Tongue (tissue), 2 donors: ENCODE data around the gene SUV39H1. TPM values are rescaled to one million over a fixed set of nuclear protein-coding genes. Genes with fewer than 3 reads are reported as not detected.
"Not testable (repeated sequence)": the region's sequence is repeated elsewhere in the genome, so short reads cannot be mapped to it uniquely, and the experiment has no call there.

Experiments
- DNase-seq: peaks from one replicate; pipeline ENCODE4 v3.0.0-alpha.2; 2015
- total RNA-seq: library from RNA; depleted of rRNA; stranded (reverse); fragments of >200 nt; gene quantifications from one replicate; pipeline ENCODE4 v1.2.3, GENCODE V29; 2014

SUV39H1 gene
- total RNA-seq, 1 donor from 2014 or later: 2.9 TPM

DNA sequence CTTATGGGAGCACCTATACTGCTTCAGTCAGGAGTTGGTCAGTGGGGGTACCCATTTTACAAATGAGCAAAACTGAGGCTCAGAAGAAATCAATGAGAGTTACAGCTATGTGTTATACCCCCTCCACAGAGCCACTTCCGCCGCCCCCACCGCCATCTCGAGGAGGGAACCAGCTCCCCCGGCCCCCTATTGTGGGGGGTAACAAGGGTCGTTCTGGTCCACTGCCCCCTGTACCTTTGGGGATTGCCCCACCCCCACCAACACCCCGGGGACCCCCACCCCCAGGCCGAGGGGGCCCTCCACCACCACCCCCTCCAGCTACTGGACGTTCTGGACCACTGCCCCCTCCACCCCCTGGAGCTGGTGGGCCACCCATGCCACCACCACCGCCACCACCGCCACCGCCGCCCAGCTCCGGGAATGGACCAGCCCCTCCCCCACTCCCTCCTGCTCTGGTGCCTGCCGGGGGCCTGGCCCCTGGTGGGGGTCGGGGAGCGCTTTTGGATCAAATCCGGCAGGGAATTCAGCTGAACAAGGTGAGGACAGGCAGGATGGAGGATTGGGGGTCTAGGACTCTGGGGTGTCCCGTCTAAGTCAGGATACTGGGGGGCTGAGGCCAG lies 7.9 kb upstream of the SUV39H1 start:
- DNase-seq: no peak

DNA sequence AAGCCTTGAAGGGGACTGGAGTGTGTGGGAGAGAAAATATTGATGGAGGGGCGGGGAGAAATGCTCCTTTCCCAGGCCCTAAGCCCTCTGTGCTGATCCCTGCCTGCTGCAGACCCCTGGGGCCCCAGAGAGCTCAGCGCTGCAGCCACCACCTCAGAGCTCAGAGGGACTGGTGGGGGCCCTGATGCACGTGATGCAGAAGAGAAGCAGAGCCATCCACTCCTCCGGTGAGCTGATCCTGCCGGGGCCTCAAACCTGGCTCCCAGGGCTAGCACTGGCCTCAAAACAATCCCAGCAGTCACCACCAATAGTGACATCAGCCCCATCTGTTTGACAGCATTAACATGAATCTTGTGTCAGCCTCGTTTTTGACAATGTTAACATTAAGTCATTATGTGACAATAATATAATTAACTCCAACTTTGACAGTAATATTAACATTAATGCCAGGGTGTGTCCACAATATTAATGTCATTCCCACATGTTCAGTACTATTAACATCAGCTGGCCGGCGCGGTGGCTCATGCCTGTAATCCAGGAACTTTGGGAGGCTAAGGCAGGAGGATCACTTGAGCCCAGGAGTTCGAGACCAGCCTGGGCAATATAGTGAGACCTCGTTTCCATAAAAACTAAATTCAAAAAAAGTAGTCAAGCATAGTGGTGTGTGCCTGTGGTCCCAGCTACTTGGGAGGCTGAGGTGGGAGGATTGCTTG lies 7.2 kb upstream of the SUV39H1 start:
- no peak for DNase-seq

GRCh38 chrX:48691746-48692145 lies 4.8 kb upstream of the SUV39H1 start:
- DNase-seq: not testable (repeated sequence)

DNA sequence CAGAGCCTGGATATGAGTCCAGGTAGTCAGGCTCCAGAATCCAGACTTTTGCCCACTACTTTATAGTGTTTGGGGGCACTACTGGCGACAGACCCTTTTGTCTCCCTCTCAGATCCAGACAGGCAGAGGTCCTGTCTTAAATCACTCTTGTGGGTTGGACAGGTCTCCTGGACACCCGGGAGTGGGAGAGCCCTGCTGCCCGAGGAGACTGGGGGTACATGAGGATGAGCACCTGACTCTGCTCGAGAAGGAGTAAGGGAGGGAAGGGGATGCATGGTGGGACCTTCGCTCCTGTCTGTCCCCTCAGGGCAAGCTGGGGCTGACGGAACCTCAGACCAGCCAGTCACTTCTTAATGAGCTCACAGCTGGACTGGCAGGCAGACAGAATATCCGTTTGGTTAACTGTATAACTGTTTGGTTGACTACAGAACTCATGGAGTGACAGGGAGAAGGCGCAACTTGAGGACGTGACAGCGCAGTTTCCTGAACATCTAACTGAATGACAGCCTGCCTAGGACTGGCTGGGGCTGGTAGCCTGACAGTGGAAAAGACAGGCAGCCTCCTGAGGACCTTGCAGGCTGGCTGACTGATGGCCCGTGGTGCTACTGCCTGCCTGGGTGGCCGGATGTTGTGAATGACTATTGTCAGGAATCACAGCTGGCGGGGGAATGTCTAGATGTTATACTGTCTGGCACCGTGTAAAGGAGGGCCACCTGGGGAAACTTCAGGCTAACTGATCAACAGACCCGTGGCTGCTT lies 1.6 kb upstream of the SUV39H1 start:
- no peak for DNase-seq

DNA sequence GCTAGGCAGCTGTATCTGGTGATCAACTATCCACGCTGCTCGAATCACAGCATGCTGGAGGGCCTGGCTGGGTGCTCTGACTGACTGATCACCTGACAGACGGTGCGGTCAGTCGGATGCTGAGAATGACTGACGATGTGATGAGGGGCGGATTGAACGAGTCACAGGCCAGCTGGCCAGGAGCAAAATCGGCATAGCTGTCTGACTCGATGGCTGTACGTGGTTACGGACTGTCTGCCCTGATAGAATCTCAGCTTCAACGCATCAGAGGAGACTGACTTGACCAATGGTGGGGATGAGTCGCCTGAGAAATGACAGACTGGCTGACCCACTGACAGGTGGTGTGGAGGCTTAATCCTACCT lies 1.0 kb upstream of the SUV39H1 start:
- no peak for DNase-seq

- DNase-seq: no peak
Observed at GRCh38 chrX:48695925-48696300, 621 bp upstream of the SUV39H1 start.

DNA sequence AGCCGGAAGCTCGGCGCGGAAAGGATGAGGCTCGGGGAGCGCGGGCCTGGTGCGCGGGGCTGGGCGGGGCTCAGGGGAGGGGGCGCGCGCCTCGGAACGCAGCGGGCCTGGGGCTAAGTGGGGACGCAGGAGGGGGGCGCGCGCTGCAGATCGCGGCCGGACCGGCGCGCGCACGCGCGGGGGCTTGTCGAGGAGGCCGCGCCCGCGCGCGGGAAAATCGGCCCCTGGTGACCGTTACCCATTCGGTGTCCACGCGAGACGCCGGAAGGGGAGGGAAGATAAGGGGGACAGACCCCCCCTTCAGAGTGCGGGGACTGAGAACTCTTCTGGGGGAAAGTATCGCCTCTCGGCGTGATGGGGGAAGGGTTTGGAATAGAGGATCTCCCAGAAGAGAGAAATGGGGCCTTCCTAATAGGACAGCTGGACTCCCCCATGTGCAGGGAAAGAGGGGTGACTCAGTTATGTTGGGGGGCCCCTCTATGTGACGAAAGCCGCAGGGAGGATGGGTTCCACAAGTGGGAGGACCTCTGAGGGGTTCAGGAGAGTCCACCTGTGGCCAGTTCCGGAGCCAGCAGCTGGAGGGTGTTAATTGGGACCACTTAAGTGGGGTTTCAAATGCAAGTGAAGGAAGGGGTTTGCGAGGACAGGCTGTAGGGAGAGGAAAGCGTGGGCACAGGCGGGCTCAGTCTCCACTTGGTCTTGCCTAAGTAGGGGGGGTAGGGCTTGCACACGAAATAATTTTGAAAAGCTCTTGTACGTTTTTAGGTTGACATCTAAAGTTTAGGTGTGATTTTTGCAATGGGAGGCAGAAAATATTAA lies 584 bp downstream of the SUV39H1 start:
- peak; percentile 66 for DNase-seq

- DNase-seq: no peak
Observed at GRCh38 chrX:48698306-48698705, 1.8 kb downstream of the SUV39H1 start.

DNA sequence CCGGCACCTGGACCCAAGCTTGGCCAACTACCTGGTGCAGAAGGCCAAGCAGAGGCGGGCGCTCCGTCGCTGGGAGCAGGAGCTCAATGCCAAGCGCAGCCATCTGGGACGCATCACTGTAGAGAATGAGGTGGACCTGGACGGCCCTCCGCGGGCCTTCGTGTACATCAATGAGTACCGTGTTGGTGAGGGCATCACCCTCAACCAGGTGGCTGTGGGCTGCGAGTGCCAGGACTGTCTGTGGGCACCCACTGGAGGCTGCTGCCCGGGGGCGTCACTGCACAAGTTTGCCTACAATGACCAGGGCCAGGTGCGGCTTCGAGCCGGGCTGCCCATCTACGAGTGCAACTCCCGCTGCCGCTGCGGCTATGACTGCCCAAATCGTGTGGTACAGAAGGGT lies 3.7 kb downstream of the SUV39H1 start:
- no peak for DNase-seq

- DNase-seq: no peak
Observed at GRCh38 chrX:48700951-48701653, 4.6 kb downstream of the SUV39H1 start.

DNA sequence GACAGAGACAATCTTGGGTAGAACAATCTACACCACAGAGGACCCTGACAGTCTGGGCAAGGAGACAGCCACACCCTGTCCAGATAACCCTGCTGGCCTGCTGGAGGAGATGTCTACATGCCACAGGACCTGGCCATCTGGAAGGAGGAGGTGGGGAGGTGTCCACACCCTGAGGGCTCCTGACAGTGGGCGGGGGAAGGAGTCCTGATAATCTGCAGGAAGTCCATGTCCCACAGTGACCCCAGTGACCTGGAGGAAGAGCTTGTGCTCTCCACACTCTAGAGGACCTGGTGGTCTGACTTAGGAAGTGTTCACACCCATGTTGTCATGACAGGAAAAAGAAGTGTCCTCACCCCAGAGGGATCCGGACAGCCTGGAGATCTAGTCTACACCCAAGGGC lies 5.5 kb downstream of the SUV39H1 start:
- DNase-seq: no peak

DNA sequence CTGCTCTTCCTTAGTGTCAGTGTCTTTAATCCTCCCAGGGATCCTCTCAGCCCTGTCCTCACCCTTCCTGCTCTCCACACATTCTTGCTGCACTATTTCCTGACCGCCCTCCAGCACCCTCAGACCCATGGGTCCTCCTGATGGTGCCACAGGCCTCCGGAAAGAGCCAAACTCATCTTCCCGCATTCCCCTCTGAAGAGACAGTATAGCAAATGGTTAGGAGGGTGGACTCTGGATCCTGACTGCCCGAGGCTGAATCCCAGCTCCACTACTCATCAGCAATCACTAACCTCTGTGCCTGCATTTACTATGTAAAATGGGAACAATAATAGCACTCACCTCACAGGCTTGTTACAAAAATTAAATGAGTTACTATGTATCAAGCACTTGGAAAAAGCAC lies 6.2 kb downstream of the SUV39H1 start:
- no peak for DNase-seq

GRCh38 chrX:48703228-48703627 lies 6.7 kb downstream of the SUV39H1 start:
- no peak for DNase-seq

DNA sequence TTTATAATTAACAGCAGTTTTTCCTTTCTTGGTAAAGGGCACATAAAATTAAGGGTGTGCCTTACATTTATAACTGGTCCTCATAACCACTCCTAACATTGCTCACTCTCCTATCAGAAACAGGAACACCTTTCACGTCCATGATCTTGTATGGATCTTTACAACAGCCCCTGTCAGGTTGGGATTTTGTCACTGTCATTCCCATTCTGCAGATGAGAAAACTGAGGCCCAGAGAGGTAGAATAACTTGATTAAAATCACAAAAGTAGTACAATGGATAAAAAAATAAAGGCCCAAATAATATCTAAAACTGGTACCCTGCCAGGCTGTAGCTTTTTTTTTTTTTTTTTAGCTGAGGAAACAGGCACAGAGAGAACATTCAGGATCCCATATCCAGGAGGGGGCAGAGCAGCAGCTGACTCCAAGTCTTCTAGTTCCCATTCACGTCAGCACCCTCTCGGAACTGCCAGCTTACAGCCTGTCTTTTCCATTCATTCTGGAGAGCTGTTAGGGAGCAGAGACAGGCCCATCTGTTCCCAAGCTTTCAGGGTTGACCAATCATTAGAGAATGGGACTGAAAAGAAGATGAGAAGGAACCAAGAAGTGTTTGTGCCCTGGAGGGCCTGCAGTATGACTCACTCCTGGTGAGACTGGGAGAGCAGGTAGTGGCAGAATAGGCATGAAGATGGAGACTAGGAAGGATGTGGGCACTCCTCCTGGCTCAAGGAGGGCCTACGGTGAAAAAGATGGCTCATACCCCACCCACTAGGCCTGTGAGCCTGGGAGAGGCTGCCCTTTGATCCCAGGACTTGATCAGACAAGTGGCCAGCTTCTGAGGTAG lies 7.3 kb downstream of the SUV39H1 start:
- no peak for DNase-seq

DNA sequence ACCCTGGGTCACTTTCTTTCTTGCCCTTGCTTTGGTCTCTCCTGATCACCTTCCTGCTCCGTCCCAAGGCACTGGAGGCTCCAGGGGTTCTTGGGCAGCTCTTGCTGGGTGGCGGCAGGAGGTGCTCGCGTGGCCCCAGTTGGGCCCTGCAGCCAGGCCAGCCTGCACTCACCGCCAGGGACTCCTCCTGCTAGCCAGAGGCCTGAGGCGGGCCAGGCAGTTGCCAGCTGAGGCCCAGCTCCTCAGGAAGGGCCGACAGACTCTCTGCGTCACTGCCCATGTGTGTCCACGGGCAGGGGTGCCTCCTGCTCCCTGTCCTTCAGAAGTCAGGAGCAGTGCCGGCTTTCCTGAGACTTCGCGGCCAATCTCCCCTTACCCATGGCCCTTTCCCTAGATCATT lies 9.3 kb downstream of the SUV39H1 start:
- no peak for DNase-seq

DNA sequence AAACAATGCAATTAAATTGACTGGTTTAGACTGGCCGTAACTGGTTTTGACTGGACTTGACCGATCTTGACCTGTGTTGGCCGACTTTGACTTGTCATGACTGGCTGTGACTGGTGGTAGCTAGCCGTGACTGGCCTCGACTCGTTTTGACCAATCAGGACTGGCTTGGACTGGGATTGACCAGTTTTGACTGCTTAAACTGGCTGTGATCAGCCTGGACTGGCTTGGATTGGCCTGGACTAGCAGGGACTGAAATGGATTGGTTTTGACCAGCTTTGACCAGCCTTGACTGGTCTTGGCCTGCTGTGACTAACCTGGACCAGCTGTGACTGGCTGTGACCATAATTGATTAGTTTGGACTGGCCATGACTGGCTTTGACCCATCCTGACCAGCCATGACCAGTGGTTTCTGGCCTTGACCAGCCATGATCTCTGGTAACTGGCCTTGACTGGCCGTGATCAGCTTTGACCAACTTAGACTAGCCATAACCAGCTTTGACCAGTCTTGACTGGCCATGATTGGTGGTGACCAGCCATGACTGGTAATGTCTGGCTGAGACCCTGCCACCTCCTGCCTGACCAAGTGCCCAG lies 13.1 kb downstream of the SUV39H1 start:
- DNase-seq: no peak

DNA sequence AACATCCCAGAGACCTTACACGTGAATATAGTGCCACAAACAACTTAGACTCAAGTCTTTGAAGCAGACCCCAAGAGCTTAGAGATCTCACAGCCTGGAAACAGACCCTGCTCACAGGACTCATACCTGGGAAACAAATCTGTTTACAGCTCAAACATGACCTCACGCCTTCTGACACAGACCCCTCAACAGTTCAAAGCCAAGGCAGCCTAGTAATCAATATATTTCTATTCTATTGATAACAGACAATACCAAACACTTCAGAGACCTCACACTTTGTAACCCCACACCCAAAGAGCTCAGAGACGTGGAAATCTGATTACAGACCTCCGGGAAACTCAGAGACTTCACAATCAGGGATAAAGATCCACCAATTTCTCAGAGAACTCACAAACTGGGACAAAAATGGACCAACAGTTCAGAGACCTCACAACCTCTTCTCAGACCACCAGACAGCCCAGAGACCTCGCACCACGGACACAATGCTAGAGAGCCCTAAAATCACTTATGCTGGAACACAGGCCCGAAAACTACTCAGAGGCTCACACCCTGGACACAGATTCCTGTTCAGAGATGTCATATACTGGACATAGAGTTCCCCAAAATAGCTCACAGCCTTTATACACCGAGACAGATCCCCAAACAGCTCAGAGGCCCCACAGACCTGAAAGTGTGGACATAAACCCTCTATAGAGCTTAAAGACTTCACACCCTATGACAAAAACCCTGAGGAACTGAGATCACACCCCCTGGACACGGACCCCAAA lies 14.8 kb downstream of the SUV39H1 start:
- peak; percentile 17 for DNase-seq

DNA sequence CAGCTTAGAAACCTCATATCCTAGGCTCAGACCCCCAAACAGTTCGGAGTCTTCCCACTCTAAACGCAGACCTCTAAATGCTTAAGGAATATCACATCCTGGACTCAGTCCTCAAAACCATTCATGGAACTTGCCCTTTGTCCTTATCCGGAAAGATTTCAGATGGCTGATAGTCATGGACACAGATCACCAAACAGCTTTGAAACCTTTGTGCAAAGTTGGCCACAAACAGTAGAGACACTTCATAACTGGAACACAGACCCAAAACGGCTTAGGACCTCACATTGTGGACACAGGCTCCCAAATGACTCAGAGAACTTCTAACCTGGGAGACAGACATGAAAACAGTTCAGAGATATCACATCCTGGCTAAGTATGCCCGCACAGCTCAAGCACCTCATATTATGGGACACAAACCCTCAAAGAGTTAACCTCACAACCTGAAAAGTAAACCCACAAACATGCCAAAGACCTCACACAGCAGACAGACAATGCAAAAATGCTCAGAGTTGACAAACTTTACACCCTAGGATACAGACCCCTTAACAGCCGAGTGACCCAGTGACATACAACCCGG lies 15.5 kb downstream of the SUV39H1 start:
- DNase-seq: no peak

DNA sequence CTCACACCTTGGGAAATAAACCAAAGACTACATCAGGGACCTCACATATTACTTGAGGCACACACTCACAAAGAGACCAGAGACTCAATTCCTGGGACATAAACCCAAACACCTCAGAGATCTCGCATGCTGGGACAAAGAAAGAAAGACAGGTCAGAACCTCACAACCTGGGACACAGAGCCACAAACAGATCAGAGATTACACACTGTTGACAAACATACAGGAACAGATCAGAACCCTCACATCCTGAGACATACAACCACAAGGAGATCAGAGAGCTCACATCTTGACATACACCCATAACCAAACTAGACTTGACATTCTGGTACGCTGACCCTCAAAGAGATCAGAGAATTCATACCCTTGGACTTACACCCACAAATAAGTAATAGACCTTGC lies 17.3 kb downstream of the SUV39H1 start:
- DNase-seq: no peak

DNA sequence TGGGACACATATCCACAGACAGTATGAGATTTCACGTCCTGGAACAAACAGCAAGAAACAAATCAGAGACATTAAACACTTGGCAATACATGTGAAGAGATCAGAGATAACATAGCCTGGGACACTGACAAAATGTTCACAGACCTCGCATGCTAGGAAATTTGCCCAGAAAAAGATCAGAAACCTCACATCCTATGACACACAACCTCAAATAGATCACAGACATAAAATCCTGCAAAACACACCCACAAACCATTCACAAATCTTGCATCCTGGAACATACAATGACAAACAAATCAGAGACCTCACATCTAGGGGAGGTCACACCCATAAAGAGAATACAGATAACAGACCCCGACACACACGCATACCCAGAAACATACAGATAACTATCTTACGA lies 18.0 kb downstream of the SUV39H1 start:
- DNase-seq: no peak
